Endometrial microvascular endothelial cells (primary cell): Measurements from ENCODE around the gene ALKBH5. TPM values are rescaled to one million over a fixed set of nuclear protein-coding genes. Genes with fewer than 3 reads are reported as not detected.

ENCODE experiments used
- in situ Hi-C: cut with HindIII; loops from 2 replicates; pipeline ENCODE4 v1.10.0; 2017; ENCODE audit warnings: low sequenced_read_pairs, low pct_unique_long_range_greater_than_20kb; ENCODE audit errors: inconsistent ontology term
- total RNA-seq: library from RNA; depleted of rRNA; stranded (reverse); fragments of >200 nt; gene quantifications from one replicate; pipeline ENCODE4 v1.2.3, GENCODE V29; 2015; ENCODE audit errors: inconsistent ontology term

ALKBH5 gene
- total RNA-seq, 1 donor from 2014 or later, result 104 TPM

- in situ Hi-C loops, result no loop called here
Observed at GRCh38 chr17:18253187-18253884, 69.7 kb downstream of the ALKBH5 start.

GRCh38 chr17:18253947-18254821, 70.6 kb downstream of the ALKBH5 start:
- in situ Hi-C loops, result no loop called here

GRCh38 chr17:18254888-18255649, 71.4 kb downstream of the ALKBH5 start:
- in situ Hi-C loops, result no loop called here

- in situ Hi-C loops, result no loop called here
Observed at GRCh38 chr17:18256351-18256750, 72.7 kb downstream of the ALKBH5 start.

GRCh38 chr17:18256776-18257175, 73.1 kb downstream of the ALKBH5 start:
- in situ Hi-C loops, result no loop called here

GRCh38 chr17:18257268-18257981, 73.8 kb downstream of the ALKBH5 start:
- in situ Hi-C loops, result no loop called here

GRCh38 chr17:18257982-18258355, 74.3 kb downstream of the ALKBH5 start:
- in situ Hi-C loops, result no loop called here

GRCh38 chr17:18258356-18259038, 74.9 kb downstream of the ALKBH5 start, which contains the start of gene FLII:
Gene FLII (minus strand): TSS chr17:18258738. CDS start chr17:18258690, 48 bp downstream.
- in situ Hi-C loops, result no loop called here

Other genes with a start within 250 kb of the ALKBH5 start
- 68.5 TPM for gene TOM1L2, start 211.4 kb upstream of the ALKBH5 start, total RNA-seq
- gene DRC3, start 211.0 kb upstream of the ALKBH5 start, total RNA-seq, result 6.5 TPM
- 13.1 TPM for gene ATPAF2, start 144.7 kb upstream of the ALKBH5 start, total RNA-seq
- gene GID4, start 144.4 kb upstream of the ALKBH5 start, total RNA-seq, result 9.5 TPM
- 80.5 TPM for gene DRG2, start 95.9 kb upstream of the ALKBH5 start, total RNA-seq
- gene MYO15A, start 75.1 kb upstream of the ALKBH5 start, total RNA-seq, result not detected
- 47.8 TPM for gene LLGL1, start 41.8 kb downstream of the ALKBH5 start, total RNA-seq
- 445 TPM for gene FLII, start 74.9 kb downstream of the ALKBH5 start, total RNA-seq
- 9.8 TPM for gene MIEF2, start 76.8 kb downstream of the ALKBH5 start, total RNA-seq
- gene TOP3A, start 131.2 kb downstream of the ALKBH5 start, total RNA-seq, result 55.3 TPM
- 14.3 TPM for gene SMCR8, start 131.5 kb downstream of the ALKBH5 start, total RNA-seq
- gene SHMT1, start 179.7 kb downstream of the ALKBH5 start, total RNA-seq, result 30.4 TPM
- not detected for gene EVPLL, start 193.9 kb downstream of the ALKBH5 start, total RNA-seq